ENCODE data around the gene RELN.

The RELN gene

GRCh38 chr7:103666326-103666725 is 323.1 kb downstream of the RELN start:
- Histone ChIP-seq H3K36me3 (ENCODE audit: control insufficient read depth, insufficient read depth, low read length) (no peaks in the 10 kb centered on the region), H3K4me1 (ENCODE audit: control insufficient read depth, insufficient read depth, low read length) (no peaks in the 10 kb centered on the region), H3K27ac (ENCODE audit: low read length) (no peak overlapping the region), H3K9me3 (ENCODE audit: control insufficient read depth, insufficient read depth, low read length) (no peaks in the 10 kb centered on the region), H3K27me3 (ENCODE audit: control insufficient read depth, insufficient read depth, low read length) (no peaks in the 10 kb centered on the region), H3K4me3 (ENCODE audit: low read length) (no peak overlapping the region)
- DNase-seq (ENCODE audit: low read depth, low spot score), result no peak
- no CpG with 5 or more reads among the region's 1 CpG for WGBS (ENCODE audit: insufficient coverage, insufficient read length)

- Histone ChIP-seq H3K27me3 (ENCODE audit: control insufficient read depth, insufficient read depth, low read length) (no peaks in the 10 kb centered on the region), H3K4me3 (ENCODE audit: low read length) (no peak overlapping the region), H3K9me3 (ENCODE audit: control insufficient read depth, insufficient read depth, low read length) (no peaks in the 10 kb centered on the region), H3K27ac (ENCODE audit: low read length) (no peak overlapping the region), H3K36me3 (ENCODE audit: control insufficient read depth, insufficient read depth, low read length) (no peaks in the 10 kb centered on the region), H3K4me1 (ENCODE audit: control insufficient read depth, insufficient read depth, low read length) (no peaks in the 10 kb centered on the region)
- 100% methylated on average over 1 of the region's 1 CpG for WGBS (ENCODE audit: insufficient coverage, insufficient read length)
- no peak for DNase-seq (ENCODE audit: low read depth, low spot score)
Measured at GRCh38 chr7:103664577-103664976, 324.9 kb downstream of the RELN start.

GRCh38 chr7:103660455-103661371 is 328.7 kb downstream of the RELN start:
- DNase-seq (ENCODE audit: low read depth, low spot score), result no peak
- Histone ChIP-seq H3K27me3 (ENCODE audit: control insufficient read depth, insufficient read depth, low read length) (no peaks in the 10 kb centered on the region), H3K4me1 (ENCODE audit: control insufficient read depth, insufficient read depth, low read length) (no peaks in the 10 kb centered on the region), H3K4me3 (ENCODE audit: low read length) (no peak overlapping the region), H3K36me3 (ENCODE audit: control insufficient read depth, insufficient read depth, low read length) (no peaks in the 10 kb centered on the region), H3K27ac (ENCODE audit: low read length) (no peak overlapping the region), H3K9me3 (ENCODE audit: control insufficient read depth, insufficient read depth, low read length) (no peaks in the 10 kb centered on the region)
- WGBS (ENCODE audit: insufficient coverage, insufficient read length), result no CpG with 5 or more reads among the region's 7 CpGs

GRCh38 chr7:103658055-103659005 is 331.1 kb downstream of the RELN start:
- Histone ChIP-seq H3K27me3 (ENCODE audit: control insufficient read depth, insufficient read depth, low read length) (no peaks in the 10 kb centered on the region), H3K36me3 (ENCODE audit: control insufficient read depth, insufficient read depth, low read length) (no peaks in the 10 kb centered on the region), H3K4me1 (ENCODE audit: control insufficient read depth, insufficient read depth, low read length) (no peaks in the 10 kb centered on the region), H3K9me3 (ENCODE audit: control insufficient read depth, insufficient read depth, low read length) (no peaks in the 10 kb centered on the region), H3K4me3 (ENCODE audit: low read length) (no peak overlapping the region), H3K27ac (ENCODE audit: low read length) (no peak overlapping the region)
- no CpG with 5 or more reads among the region's 4 CpGs for WGBS (ENCODE audit: insufficient coverage, insufficient read length)
- DNase-seq (ENCODE audit: low read depth, low spot score), result no peak

- H3K27ac ChIP-seq (ENCODE audit: low read length), result no peak overlapping the region
- no peak for DNase-seq (ENCODE audit: low read depth, low spot score)
- no CpG with 5 or more reads among the region's 4 CpGs for WGBS (ENCODE audit: insufficient coverage, insufficient read length)
- H3K4me3 ChIP-seq (ENCODE audit: low read length), result no peak overlapping the region
- H3K36me3 ChIP-seq (ENCODE audit: control insufficient read depth, insufficient read depth, low read length), result no peaks in the 10 kb centered on the region
- no peaks in the 10 kb centered on the region for H3K27me3 ChIP-seq (ENCODE audit: control insufficient read depth, insufficient read depth, low read length)
- no peaks in the 10 kb centered on the region for H3K4me1 ChIP-seq (ENCODE audit: control insufficient read depth, insufficient read depth, low read length)
- H3K9me3 ChIP-seq (ENCODE audit: control insufficient read depth, insufficient read depth, low read length), result no peaks in the 10 kb centered on the region
Measured at GRCh38 chr7:103657474-103657894, 332.0 kb downstream of the RELN start.

- no peak overlapping the region for H3K27ac ChIP-seq (ENCODE audit: low read length)
- no peaks in the 10 kb centered on the region for H3K36me3 ChIP-seq (ENCODE audit: control insufficient read depth, insufficient read depth, low read length)
- H3K9me3 ChIP-seq (ENCODE audit: control insufficient read depth, insufficient read depth, low read length), result no peaks in the 10 kb centered on the region
- H3K4me3 ChIP-seq (ENCODE audit: low read length), result no peak overlapping the region
- no peaks in the 10 kb centered on the region for H3K27me3 ChIP-seq (ENCODE audit: control insufficient read depth, insufficient read depth, low read length)
- peaks cover 2% of the 10 kb centered on the region for H3K4me1 ChIP-seq (ENCODE audit: control insufficient read depth, insufficient read depth, low read length)
- no peak for DNase-seq (ENCODE audit: low read depth, low spot score)
Measured at GRCh38 chr7:103656221-103656620, 333.2 kb downstream of the RELN start.

- no peaks in the 10 kb centered on the region for H3K36me3 ChIP-seq (ENCODE audit: control insufficient read depth, insufficient read depth, low read length)
- H3K27me3 ChIP-seq (ENCODE audit: control insufficient read depth, insufficient read depth, low read length), result no peaks in the 10 kb centered on the region
- WGBS (ENCODE audit: insufficient coverage, insufficient read length), result no CpG with 5 or more reads among the region's 3 CpGs
- H3K4me1 ChIP-seq (ENCODE audit: control insufficient read depth, insufficient read depth, low read length), result peaks cover 2% of the 10 kb centered on the region
- no peak for DNase-seq (ENCODE audit: low read depth, low spot score)
- H3K9me3 ChIP-seq (ENCODE audit: control insufficient read depth, insufficient read depth, low read length), result no peaks in the 10 kb centered on the region
- H3K27ac ChIP-seq (ENCODE audit: low read length), result no peak overlapping the region
- no peak overlapping the region for H3K4me3 ChIP-seq (ENCODE audit: low read length)
Measured at GRCh38 chr7:103651593-103652377, 337.7 kb downstream of the RELN start.

GRCh38 chr7:103649052-103649451 is 340.4 kb downstream of the RELN start:
- H3K4me1 ChIP-seq (ENCODE audit: control insufficient read depth, insufficient read depth, low read length), result peaks cover 2% of the 10 kb centered on the region
- no peaks in the 10 kb centered on the region for H3K9me3 ChIP-seq (ENCODE audit: control insufficient read depth, insufficient read depth, low read length)
- WGBS (ENCODE audit: insufficient coverage, insufficient read length), result no CpG with 5 or more reads among the region's 2 CpGs
- H3K27ac ChIP-seq (ENCODE audit: low read length), result no peak overlapping the region
- no peaks in the 10 kb centered on the region for H3K27me3 ChIP-seq (ENCODE audit: control insufficient read depth, insufficient read depth, low read length)
- DNase-seq (ENCODE audit: low read depth, low spot score), result no peak
- H3K36me3 ChIP-seq (ENCODE audit: control insufficient read depth, insufficient read depth, low read length), result no peaks in the 10 kb centered on the region
- H3K4me3 ChIP-seq (ENCODE audit: low read length), result no peak overlapping the region

- WGBS (ENCODE audit: insufficient coverage, insufficient read length), result no CpG with 5 or more reads among the region's 1 CpG
- no peak overlapping the region for H3K27ac ChIP-seq (ENCODE audit: low read length)
Measured at GRCh38 chr7:103648135-103648534, 341.3 kb downstream of the RELN start.

GRCh38 chr7:103644319-103644718 is 345.1 kb downstream of the RELN start:
- WGBS (ENCODE audit: insufficient coverage, insufficient read length), result no CpG with 5 or more reads among the region's 2 CpGs
- Histone ChIP-seq H3K36me3 (ENCODE audit: control insufficient read depth, insufficient read depth, low read length) (no peaks in the 10 kb centered on the region), H3K4me1 (ENCODE audit: control insufficient read depth, insufficient read depth, low read length) (no peaks in the 10 kb centered on the region), H3K4me3 (ENCODE audit: low read length) (no peak overlapping the region), H3K9me3 (ENCODE audit: control insufficient read depth, insufficient read depth, low read length) (no peaks in the 10 kb centered on the region), H3K27ac (ENCODE audit: low read length) (no peak overlapping the region), H3K27me3 (ENCODE audit: control insufficient read depth, insufficient read depth, low read length) (no peaks in the 10 kb centered on the region)
- no peak for DNase-seq (ENCODE audit: low read depth, low spot score)

More at GRCh38 chr7:103648135-103648534, 341.3 kb downstream of the RELN start:
- Histone ChIP-seq H3K9me3 (ENCODE audit: control insufficient read depth, insufficient read depth, low read length) (no peaks in the 10 kb centered on the region), H3K4me1 (ENCODE audit: control insufficient read depth, insufficient read depth, low read length) (peaks cover 2% of the 10 kb centered on the region), H3K36me3 (ENCODE audit: control insufficient read depth, insufficient read depth, low read length) (no peaks in the 10 kb centered on the region), H3K4me3 (ENCODE audit: low read length) (no peak overlapping the region), H3K27me3 (ENCODE audit: control insufficient read depth, insufficient read depth, low read length) (no peaks in the 10 kb centered on the region)
- no peak for DNase-seq (ENCODE audit: low read depth, low spot score)
